HEK293T (cell line): Measurements from ENCODE around the gene CACYBP.

Experiments
- CTCF ChIA-PET: fragments of 350-600 bp; formaldehyde crosslinking; extraction: SDS; loops from one replicate; lab custom pipeline; 2021; ENCODE audit warnings: antibody characterized with exemption, inconsistent platforms; lab: Yijun Ruan, JAX
- POLR2A ChIA-PET: fragments of 350-600 bp; formaldehyde crosslinking; extraction: SDS; loops from one replicate; lab custom pipeline; 2020; ENCODE audit warnings: antibody characterized with exemption, inconsistent platforms; lab: Yijun Ruan, JAX
- DNase-seq: peaks from one replicate; pipeline ENCODE4 v3.0.0; 2012; ENCODE audit warnings: mixed read lengths; ENCODE audit errors: extremely low spot score
- ARNT ChIP-seq: fragments of 450-650 bp; IDR thresholded peaks from 2 replicates; pipeline ENCODE4 v1.6.1; 2017; ENCODE audit warnings: mild to moderate bottlenecking
- BHLHE40 ChIP-seq: fragments of 450-650 bp; IDR thresholded peaks from 2 replicates; pipeline ENCODE4 v1.6.1; 2016; ENCODE audit warnings: mild to moderate bottlenecking, moderate library complexity, borderline replicate concordance
- CTBP1 ChIP-seq: fragments of 450-650 bp; IDR thresholded peaks from 2 replicates; pipeline ENCODE4 v1.6.1; 2016; ENCODE audit warnings: borderline replicate concordance
- ELF4 ChIP-seq: fragments of 450-650 bp; IDR thresholded peaks from 2 replicates; pipeline ENCODE4 v1.6.1; 2017; ENCODE audit warnings: antibody characterized with exemption
- FOXA1 ChIP-seq: fragments of 450-650 bp; IDR thresholded peaks from 2 replicates; pipeline ENCODE4 v1.6.1; 2016; ENCODE audit warnings: mild to moderate bottlenecking
- FOXK2 ChIP-seq: fragments of 450-650 bp; IDR thresholded peaks from 2 replicates; pipeline ENCODE4 v1.6.1; 2016; ENCODE audit warnings: mild to moderate bottlenecking
- FOXM1 ChIP-seq: fragments of 450-650 bp; IDR thresholded peaks from 2 replicates; pipeline ENCODE4 v1.6.1; 2017; ENCODE audit warnings: mild to moderate bottlenecking, borderline replicate concordance
- HDGF ChIP-seq: fragments of 450-650 bp; IDR thresholded peaks from 2 replicates; pipeline ENCODE4 v1.6.1; 2017; ENCODE audit warnings: antibody characterized with exemption, borderline replicate concordance
- L3MBTL2 ChIP-seq: fragments of 450-650 bp; conservative IDR thresholded peaks from 2 replicates; pipeline ENCODE4 v1.6.1; 2016; ENCODE audit warnings: mild to moderate bottlenecking
- LEF1 ChIP-seq: fragments of 450-650 bp; IDR thresholded peaks from 2 replicates; pipeline ENCODE4 v1.6.1; 2017; ENCODE audit warnings: mild to moderate bottlenecking, borderline replicate concordance
- NFRKB ChIP-seq: fragments of 450-650 bp; IDR thresholded peaks from 2 replicates; pipeline ENCODE4 v1.6.1; 2016; ENCODE audit warnings: mild to moderate bottlenecking, moderate library complexity
- PKNOX1 ChIP-seq: fragments of 450-650 bp; IDR thresholded peaks from 2 replicates; pipeline ENCODE4 v1.6.1; 2016
- SP1 ChIP-seq: fragments of 450-650 bp; IDR thresholded peaks from 2 replicates; pipeline ENCODE4 v1.6.1; 2017
- SUZ12 ChIP-seq: fragments of 450-650 bp; IDR thresholded peaks from 2 replicates; pipeline ENCODE4 v1.6.1; 2016; ENCODE audit warnings: mild to moderate bottlenecking
- TARDBP ChIP-seq: fragments of 450-650 bp; IDR thresholded peaks from 2 replicates; pipeline ENCODE4 v1.6.1; 2016
- ZNF384 ChIP-seq: fragments of 450-650 bp; IDR thresholded peaks from 2 replicates; pipeline ENCODE4 v1.6.1; 2016

CACYBP gene

GRCh38 chr1:174990382-174990999 is 9.3 kb upstream of the CACYBP start:
- POLR2A ChIA-PET: interaction anchor here (1.9 kb wide), 1 partner anchor 9 kb away, joined by 12 read pairs; the partner anchor contains the start of gene CACYBP
- TF ChIP-seq ZNF384 (no peak), FOXM1 (no peak), ELF4 (no peak), CTBP1 (no peak), L3MBTL2 (no peak)
- no peak for DNase-seq
- CTCF ChIA-PET: interaction anchor here (1.4 kb wide), 1 partner anchor 728 kb away, joined by 3 read pairs; no protein-coding TSS in a partner anchor

GRCh38 chr1:174991473-174991872 is 8.3 kb upstream of the CACYBP start:
- TF ChIP-seq NFRKB (no peak), FOXK2 (no peak), ZNF384 (no peak), PKNOX1 (peak; percentile 35), ARNT (no peak)
- ChIA-PET CTCF (interaction anchor here (0.6 kb wide), 1 partner anchor 221 kb away, joined by 3 read pairs; no protein-coding TSS in a partner anchor), POLR2A (interaction anchor here (0.8 kb wide), 1 partner anchor 9 kb away, joined by 3 read pairs; no protein-coding TSS in a partner anchor)
- DNase-seq: no peak

GRCh38 chr1:174995121-174995520 is 4.6 kb upstream of the CACYBP start:
- DNase-seq: no peak
- no peak for TF ChIP-seq FOXM1
- TF ChIP-seq LEF1: no peak
- no peak for TF ChIP-seq FOXA1
- no peak for TF ChIP-seq L3MBTL2
- TF ChIP-seq CTBP1: no peak
- TF ChIP-seq ARNT: no peak
- no peak for TF ChIP-seq HDGF
- TF ChIP-seq NFRKB: no peak
- TF ChIP-seq SP1: no peak
- TF ChIP-seq FOXK2: no peak
- TF ChIP-seq TARDBP: no peak
- no peak for TF ChIP-seq ELF4
- TF ChIP-seq BHLHE40: no peak
- no peak for TF ChIP-seq ZNF384
- TF ChIP-seq SUZ12: no peak
- no peak for TF ChIP-seq PKNOX1
- ChIA-PET POLR2A (no interaction called here), CTCF (no interaction called here)

- ChIA-PET CTCF (no interaction called here), POLR2A (no interaction called here)
- DNase-seq: no peak
These were observed 3.8 kb upstream of the CACYBP start for GRCh38 chr1:174995916-174996315.

GRCh38 chr1:174996476-174996875 is 3.3 kb upstream of the CACYBP start:
- ChIA-PET POLR2A (no interaction called here), CTCF (no interaction called here)
- DNase-seq: no peak
- no peak for TF ChIP-seq TARDBP
- no peak for TF ChIP-seq FOXK2

More at GRCh38 chr1:174995916-174996315, 3.8 kb upstream of the CACYBP start:
- TF ChIP-seq ARNT (no peak), FOXK2 (no peak), CTBP1 (no peak), LEF1 (no peak), PKNOX1 (no peak), ELF4 (no peak), SP1 (no peak), FOXA1 (no peak), ZNF384 (no peak), TARDBP (no peak), BHLHE40 (no peak), HDGF (no peak), NFRKB (no peak)

GRCh38 chr1:174997041-174997440 is 2.7 kb upstream of the CACYBP start:
- no peak for DNase-seq
- ChIA-PET POLR2A (no interaction called here), CTCF (no interaction called here)
- no peak for TF ChIP-seq HDGF
- no peak for TF ChIP-seq CTBP1
- no peak for TF ChIP-seq NFRKB
- no peak for TF ChIP-seq FOXM1
- TF ChIP-seq ZNF384: no peak
- TF ChIP-seq ARNT: no peak
- TF ChIP-seq BHLHE40: no peak
- TF ChIP-seq FOXK2: no peak
- no peak for TF ChIP-seq ELF4
- no peak for TF ChIP-seq TARDBP
- TF ChIP-seq L3MBTL2: no peak
- TF ChIP-seq SUZ12: no peak
- TF ChIP-seq LEF1: no peak
- TF ChIP-seq SP1: no peak
- no peak for TF ChIP-seq PKNOX1
- no peak for TF ChIP-seq FOXA1
